GM18870 (cell line): ENCODE measurements around the gene IL18.
"Not testable (repeated sequence)": the region's sequence is repeated elsewhere in the genome, so short reads cannot be mapped to it uniquely, and the experiment has no call there.

Experiments
- ATAC-seq: cut with Tn5 transposase; IDR thresholded peaks from one replicate; pipeline ENCODE4 v1.9.1; 2021; ENCODE audit warnings: moderate library complexity; ENCODE audit not compliant: unreplicated experiment

Gene IL18

GRCh38 chr11:112123129-112123528, 40.8 kb downstream of the IL18 start:
- ATAC-seq: no peak

- ATAC-seq: no peak
Observed at GRCh38 chr11:112121981-112122615, 41.8 kb downstream of the IL18 start.

- ATAC-seq: no peak
Observed at GRCh38 chr11:112118176-112118575, 45.7 kb downstream of the IL18 start.

- ATAC-seq: no peak
Observed at GRCh38 chr11:112115386-112115785, 48.5 kb downstream of the IL18 start.

GRCh38 chr11:112114460-112114859, 49.4 kb downstream of the IL18 start:
- ATAC-seq: no peak

GRCh38 chr11:112113539-112114457, 50.1 kb downstream of the IL18 start:
- ATAC-seq: peak; percentile 50

GRCh38 chr11:112106070-112106469, 57.8 kb downstream of the IL18 start:
- no peak for ATAC-seq

- no peak for ATAC-seq
Observed at GRCh38 chr11:112103446-112103845, 60.4 kb downstream of the IL18 start.

- ATAC-seq: no peak
Observed at GRCh38 chr11:112100462-112100861, 63.4 kb downstream of the IL18 start.

- no peak for ATAC-seq
Observed at GRCh38 chr11:112097734-112098528, 66.0 kb downstream of the IL18 start.

GRCh38 chr11:112096194-112096593, 67.7 kb downstream of the IL18 start:
- ATAC-seq: no peak

- ATAC-seq: not testable (repeated sequence)
Observed at GRCh38 chr11:112095302-112095701, 68.6 kb downstream of the IL18 start.
